HG02759 (cell line): ENCODE data around the gene EDAR.

ENCODE experiments used
- ATAC-seq: cut with Tn5 transposase; IDR thresholded peaks from one replicate; pipeline ENCODE4 v1.9.1; 2021; ENCODE audit warnings: mild to moderate bottlenecking, moderate library complexity; ENCODE audit not compliant: unreplicated experiment

Gene EDAR

GRCh38 chr2:108911807-108912628 lies 77.0 kb downstream of the EDAR start:
- no peak for ATAC-seq

GRCh38 chr2:108911401-108911800 lies 77.6 kb downstream of the EDAR start:
- ATAC-seq, result no peak

- ATAC-seq, result no peak
These were observed 78.3 kb downstream of the EDAR start for GRCh38 chr2:108910541-108911396.

- ATAC-seq, result no peak
These were observed 79.0 kb downstream of the EDAR start for GRCh38 chr2:108910011-108910431.

- ATAC-seq, result no peak
These were observed 79.7 kb downstream of the EDAR start for GRCh38 chr2:108909275-108909823.

- no peak for ATAC-seq
These were observed 80.3 kb downstream of the EDAR start for GRCh38 chr2:108908713-108909070.

GRCh38 chr2:108907822-108908712 lies 81.0 kb downstream of the EDAR start:
- ATAC-seq, result no peak

GRCh38 chr2:108906403-108907077 lies 82.5 kb downstream of the EDAR start:
- ATAC-seq, result no peak

GRCh38 chr2:108905906-108906305 lies 83.1 kb downstream of the EDAR start:
- no peak for ATAC-seq

GRCh38 chr2:108905176-108905575 lies 83.8 kb downstream of the EDAR start:
- ATAC-seq, result no peak

GRCh38 chr2:108904680-108905079 lies 84.3 kb downstream of the EDAR start:
- ATAC-seq, result no peak

GRCh38 chr2:108898315-108899082 lies 90.5 kb downstream of the EDAR start:
- ATAC-seq, result no peak

- ATAC-seq, result no peak
These were observed 92.3 kb downstream of the EDAR start for GRCh38 chr2:108896741-108897140.

GRCh38 chr2:108895188-108895587 lies 93.8 kb downstream of the EDAR start:
- no peak for ATAC-seq

- ATAC-seq, result no peak
These were observed 94.3 kb downstream of the EDAR start for GRCh38 chr2:108894766-108895165.

GRCh38 chr2:108893277-108893676 lies 95.7 kb downstream of the EDAR start:
- ATAC-seq, result no peak

GRCh38 chr2:108889907-108890306 lies 99.1 kb downstream of the EDAR start:
- no peak for ATAC-seq

- ATAC-seq, result no peak
These were observed 104.4 kb downstream of the EDAR start for GRCh38 chr2:108884619-108885018.

- no peak for ATAC-seq
These were observed 110.7 kb downstream of the EDAR start for GRCh38 chr2:108878276-108878675.
